NCI-H2171 (cell line): ENCODE measurements around the gene UBAP1L.

Experiments used
- DNase-seq: peaks from one replicate; lab custom pipeline; 2025; lab: John Stamatoyannopoulos, UW

UBAP1L gene

GRCh38 chr15:65066635-65067316 is 48.2 kb downstream of the UBAP1L start:
- DNase-seq: no peak

- no peak for DNase-seq
Observed at GRCh38 chr15:65066001-65066634, 48.9 kb downstream of the UBAP1L start.

- DNase-seq: no peak
Observed at GRCh38 chr15:65062726-65063125, 52.3 kb downstream of the UBAP1L start.

- no peak for DNase-seq
Observed at GRCh38 chr15:65062061-65062460, 52.9 kb downstream of the UBAP1L start.

GRCh38 chr15:65060641-65061397 is 54.2 kb downstream of the UBAP1L start:
- no peak for DNase-seq

- no peak for DNase-seq
Observed at GRCh38 chr15:65059931-65060596, 54.9 kb downstream of the UBAP1L start.

GRCh38 chr15:65059369-65059750 is 55.6 kb downstream of the UBAP1L start:
- DNase-seq: no peak

GRCh38 chr15:65058394-65059368 is 56.3 kb downstream of the UBAP1L start:
- no peak for DNase-seq

GRCh38 chr15:65057549-65057940 is 57.5 kb downstream of the UBAP1L start:
- DNase-seq: no peak

- no peak for DNase-seq
Observed at GRCh38 chr15:65056868-65057548, 58.0 kb downstream of the UBAP1L start.

GRCh38 chr15:65056106-65056505 is 58.9 kb downstream of the UBAP1L start:
- DNase-seq: no peak

GRCh38 chr15:65055201-65055870 is 59.7 kb downstream of the UBAP1L start:
- DNase-seq: no peak

GRCh38 chr15:65054333-65055200 is 60.4 kb downstream of the UBAP1L start:
- peak; percentile 21 for DNase-seq

- no peak for DNase-seq
Observed at GRCh38 chr15:65052956-65053355, 62.0 kb downstream of the UBAP1L start.

GRCh38 chr15:65051266-65051665 is 63.7 kb downstream of the UBAP1L start:
- no peak for DNase-seq

GRCh38 chr15:65050270-65050669 is 64.7 kb downstream of the UBAP1L start:
- DNase-seq: no peak

GRCh38 chr15:65049418-65049840 is 65.6 kb downstream of the UBAP1L start:
- peak; percentile 98 for DNase-seq

- no peak for DNase-seq
Observed at GRCh38 chr15:65048241-65048640, 66.8 kb downstream of the UBAP1L start.
